HEK293T (cell line): ENCODE results near the gene BPHL.
"Not testable (repeated sequence)": the region's sequence is repeated elsewhere in the genome, so short reads cannot be mapped to it uniquely, and the experiment has no call there.

Experiments
- CTCF ChIA-PET: fragments of 350-600 bp; formaldehyde crosslinking; extraction: SDS; loops from one replicate; lab custom pipeline; 2021; ENCODE audit warnings: antibody characterized with exemption, inconsistent platforms; lab: Yijun Ruan, JAX
- POLR2A ChIA-PET: fragments of 350-600 bp; formaldehyde crosslinking; extraction: SDS; loops from one replicate; lab custom pipeline; 2020; ENCODE audit warnings: antibody characterized with exemption, inconsistent platforms; lab: Yijun Ruan, JAX
- DNase-seq: peaks from one replicate; pipeline ENCODE4 v3.0.0; 2012; ENCODE audit warnings: mixed read lengths; ENCODE audit errors: extremely low spot score
- ARNT ChIP-seq: fragments of 450-650 bp; IDR thresholded peaks from 2 replicates; pipeline ENCODE4 v1.6.1; 2017; ENCODE audit warnings: mild to moderate bottlenecking
- BHLHE40 ChIP-seq: fragments of 450-650 bp; IDR thresholded peaks from 2 replicates; pipeline ENCODE4 v1.6.1; 2016; ENCODE audit warnings: mild to moderate bottlenecking, moderate library complexity, borderline replicate concordance
- CTBP1 ChIP-seq: fragments of 450-650 bp; IDR thresholded peaks from 2 replicates; pipeline ENCODE4 v1.6.1; 2016; ENCODE audit warnings: borderline replicate concordance
- ELF4 ChIP-seq: fragments of 450-650 bp; IDR thresholded peaks from 2 replicates; pipeline ENCODE4 v1.6.1; 2017; ENCODE audit warnings: antibody characterized with exemption
- FOXA1 ChIP-seq: fragments of 450-650 bp; IDR thresholded peaks from 2 replicates; pipeline ENCODE4 v1.6.1; 2016; ENCODE audit warnings: mild to moderate bottlenecking
- FOXK2 ChIP-seq: fragments of 450-650 bp; IDR thresholded peaks from 2 replicates; pipeline ENCODE4 v1.6.1; 2016; ENCODE audit warnings: mild to moderate bottlenecking
- FOXM1 ChIP-seq: fragments of 450-650 bp; IDR thresholded peaks from 2 replicates; pipeline ENCODE4 v1.6.1; 2017; ENCODE audit warnings: mild to moderate bottlenecking, borderline replicate concordance
- HDGF ChIP-seq: fragments of 450-650 bp; IDR thresholded peaks from 2 replicates; pipeline ENCODE4 v1.6.1; 2017; ENCODE audit warnings: antibody characterized with exemption, borderline replicate concordance
- L3MBTL2 ChIP-seq: fragments of 450-650 bp; conservative IDR thresholded peaks from 2 replicates; pipeline ENCODE4 v1.6.1; 2016; ENCODE audit warnings: mild to moderate bottlenecking
- LEF1 ChIP-seq: fragments of 450-650 bp; IDR thresholded peaks from 2 replicates; pipeline ENCODE4 v1.6.1; 2017; ENCODE audit warnings: mild to moderate bottlenecking, borderline replicate concordance
- NFRKB ChIP-seq: fragments of 450-650 bp; IDR thresholded peaks from 2 replicates; pipeline ENCODE4 v1.6.1; 2016; ENCODE audit warnings: mild to moderate bottlenecking, moderate library complexity
- PKNOX1 ChIP-seq: fragments of 450-650 bp; IDR thresholded peaks from 2 replicates; pipeline ENCODE4 v1.6.1; 2016
- SP1 ChIP-seq: fragments of 450-650 bp; IDR thresholded peaks from 2 replicates; pipeline ENCODE4 v1.6.1; 2017
- SUZ12 ChIP-seq: fragments of 450-650 bp; IDR thresholded peaks from 2 replicates; pipeline ENCODE4 v1.6.1; 2016; ENCODE audit warnings: mild to moderate bottlenecking
- TARDBP ChIP-seq: fragments of 450-650 bp; IDR thresholded peaks from 2 replicates; pipeline ENCODE4 v1.6.1; 2016
- ZNF384 ChIP-seq: fragments of 450-650 bp; IDR thresholded peaks from 2 replicates; pipeline ENCODE4 v1.6.1; 2016

BPHL gene

DNA sequence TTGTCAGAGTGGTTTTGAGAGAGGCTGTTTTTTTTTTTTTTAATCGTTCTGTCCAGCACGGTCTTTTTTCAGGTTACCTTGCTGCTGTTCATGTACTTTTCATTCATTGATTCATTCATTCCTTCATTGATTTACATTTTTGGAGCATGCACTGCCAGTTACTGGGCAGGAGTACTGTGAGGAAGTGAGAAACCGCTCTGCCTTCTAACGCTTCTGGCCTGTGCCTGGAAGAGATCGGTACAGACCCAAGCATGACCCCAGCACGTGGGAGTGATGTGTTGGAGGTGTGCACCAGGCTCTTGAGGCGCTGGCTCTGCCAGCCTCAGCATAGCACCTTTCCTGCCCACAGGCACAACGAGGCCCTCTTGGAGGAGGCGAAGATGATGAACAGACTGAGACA lies 41.1 kb upstream of the BPHL start:
- CTCF ChIA-PET: no interaction called here
- DNase-seq: no peak
- POLR2A ChIA-PET: no interaction called here
- TF ChIP-seq ARNT (no peak), NFRKB (no peak), HDGF (no peak), TARDBP (no peak), SUZ12 (no peak), CTBP1 (no peak), L3MBTL2 (no peak), PKNOX1 (no peak), ZNF384 (no peak)

DNA sequence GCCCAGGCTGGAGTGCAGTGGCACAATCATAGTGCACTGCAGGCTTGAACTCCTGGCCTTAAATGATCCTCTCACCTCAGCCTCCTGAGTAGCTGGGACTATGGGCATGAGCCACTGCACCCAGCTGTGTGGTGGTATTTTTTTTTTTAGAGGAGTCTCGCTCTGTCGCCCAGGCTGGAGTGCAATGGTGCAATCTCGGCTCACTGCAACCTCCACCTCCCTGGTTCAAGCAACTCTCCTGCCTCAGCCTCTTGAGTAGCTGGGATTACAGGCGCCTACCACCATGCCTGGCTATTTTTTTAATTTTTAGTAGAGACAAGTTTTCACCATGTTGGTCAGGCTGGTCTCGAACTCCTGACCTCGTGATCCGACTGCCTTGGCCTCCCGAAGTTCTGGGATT lies 39.6 kb upstream of the BPHL start:
- DNase-seq, CTCF ChIA-PET: not testable (repeated sequence)
- POLR2A ChIA-PET: interaction anchor here (1.0 kb wide), 1 partner anchor 13 kb away, joined by 3 read pairs; no protein-coding TSS in a partner anchor

- POLR2A ChIA-PET: interaction anchor here (1.0 kb wide), 1 partner anchor 13 kb away, joined by 3 read pairs; no protein-coding TSS in a partner anchor
- no peak for DNase-seq
- TF ChIP-seq BHLHE40 (no peak), HDGF (no peak), LEF1 (no peak), NFRKB (no peak), FOXM1 (no peak), SUZ12 (no peak), FOXK2 (no peak), SP1 (no peak), TARDBP (no peak), ZNF384 (no peak), CTBP1 (no peak), FOXA1 (no peak), PKNOX1 (no peak), L3MBTL2 (no peak), ELF4 (no peak), ARNT (no peak)
- CTCF ChIA-PET: no interaction called here
Measured at GRCh38 chr6:3079682-3080081, 38.8 kb upstream of the BPHL start.

DNA sequence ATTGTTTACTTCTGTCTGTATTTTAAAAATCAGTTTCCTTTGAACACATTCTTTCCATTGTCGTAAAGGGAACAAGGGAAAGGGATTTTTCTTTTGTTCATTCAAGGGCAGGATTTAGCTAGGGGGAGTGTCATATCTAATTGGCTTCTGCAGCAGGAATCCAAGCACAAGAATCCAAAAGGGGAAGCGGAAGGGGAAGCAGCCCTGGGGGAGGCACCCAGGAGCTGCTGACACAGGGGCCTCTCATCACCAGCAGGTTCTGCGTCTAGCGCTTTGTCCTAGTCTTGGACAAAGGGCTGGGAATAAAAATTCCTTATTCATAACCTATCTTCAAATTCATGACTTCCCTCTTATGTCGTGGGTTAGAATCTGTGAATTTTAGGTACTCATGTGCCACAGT lies 36.6 kb upstream of the BPHL start:
- ChIA-PET POLR2A (no interaction called here), CTCF (no interaction called here)
- no peak for DNase-seq
- no peak for TF ChIP-seq ZNF384
- no peak for TF ChIP-seq FOXM1
- TF ChIP-seq BHLHE40: no peak
- TF ChIP-seq ELF4: no peak
- no peak for TF ChIP-seq ARNT

- TF ChIP-seq HDGF: no peak
- TF ChIP-seq SP1: no peak
- TF ChIP-seq ELF4: no peak
- no peak for DNase-seq
- CTCF ChIA-PET: interaction anchor here (0.6 kb wide), 1 partner anchor 9 kb away, joined by 3 read pairs; no protein-coding TSS in a partner anchor
- POLR2A ChIA-PET: no interaction called here
Measured at GRCh38 chr6:3085074-3085473, 33.4 kb upstream of the BPHL start.

DNA sequence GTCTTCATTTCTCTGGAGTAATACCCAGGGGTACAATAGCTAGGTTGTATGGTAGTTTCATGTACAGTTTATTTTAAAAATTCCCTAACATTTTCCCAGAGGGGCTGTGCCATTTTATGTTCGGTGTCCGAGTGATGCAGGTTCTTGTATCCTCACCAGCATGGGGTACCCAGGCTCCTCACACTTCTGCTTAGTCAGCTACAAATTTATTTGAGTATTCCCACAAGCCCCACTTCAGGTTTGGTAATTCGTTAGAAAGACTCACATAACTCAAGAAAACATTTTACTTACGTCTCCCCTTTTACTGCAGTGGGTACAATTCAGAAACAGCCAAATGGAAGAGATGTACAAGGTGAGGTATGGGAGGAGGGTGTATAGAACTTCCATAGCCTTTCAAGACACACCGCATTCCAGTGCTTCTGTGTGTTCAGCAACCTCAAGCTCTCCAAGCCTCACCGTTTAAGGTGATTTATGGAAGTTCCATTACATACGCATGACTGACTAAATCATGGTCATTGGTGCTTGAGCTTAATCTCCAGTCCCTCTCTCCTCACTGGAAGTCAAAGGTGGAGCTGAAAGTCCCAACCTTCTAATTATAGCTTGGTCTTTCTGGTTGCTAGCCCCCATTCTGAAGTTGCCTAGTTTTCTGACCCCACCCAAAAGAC lies 32.1 kb upstream of the BPHL start:
- ChIA-PET POLR2A (interaction anchor here (0.7 to 0.9 kb wide), 2 partner anchors 10 to 19 kb away, joined by 3 read pairs; no protein-coding TSS in a partner anchor), CTCF (interaction anchor here (0.7 kb wide), 1 partner anchor 240 kb away, joined by 4 read pairs; no protein-coding TSS in a partner anchor)
- TF ChIP-seq PKNOX1: no peak
- no peak for TF ChIP-seq FOXK2
- TF ChIP-seq SUZ12: no peak
- no peak for TF ChIP-seq ELF4
- TF ChIP-seq HDGF: no peak
- no peak for TF ChIP-seq TARDBP
- no peak for TF ChIP-seq ZNF384
- TF ChIP-seq L3MBTL2: no peak
- no peak for TF ChIP-seq FOXM1
- TF ChIP-seq CTBP1: no peak
- no peak for TF ChIP-seq ARNT
- TF ChIP-seq BHLHE40: no peak
- no peak for TF ChIP-seq SP1
- no peak for TF ChIP-seq NFRKB
- no peak for TF ChIP-seq LEF1
- no peak for TF ChIP-seq FOXA1
- no peak for DNase-seq

DNA sequence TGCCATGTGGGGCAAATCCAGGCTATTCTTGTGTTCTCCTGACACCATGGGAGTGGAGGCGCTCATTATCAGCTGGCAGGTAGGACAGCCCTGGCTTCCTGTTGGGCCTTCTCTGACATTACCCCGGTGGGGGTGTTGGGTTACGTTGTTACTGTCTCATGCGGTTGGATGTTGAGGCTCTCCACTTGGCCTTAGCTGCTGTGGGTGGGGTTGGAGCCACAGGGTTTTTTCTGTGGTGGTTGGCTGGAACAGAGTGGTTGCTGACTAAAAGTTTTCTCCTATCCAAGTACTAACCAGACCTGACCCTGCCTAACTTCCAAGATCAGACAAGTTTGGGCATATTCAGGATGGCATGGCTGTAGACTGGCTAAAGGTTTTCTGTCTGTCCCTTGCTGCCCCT lies 30.1 kb upstream of the BPHL start:
- ChIA-PET CTCF (no interaction called here), POLR2A (no interaction called here)
- no peak for DNase-seq
- TF ChIP-seq CTBP1: no peak
